Measurements from ENCODE around the gene TRAPPC14. TPM values are rescaled to one million over a fixed set of nuclear protein-coding genes. Genes with fewer than 3 reads are reported as not detected.
"Not testable (repeated sequence)": the region's sequence is repeated elsewhere in the genome, so short reads cannot be mapped to it uniquely, and the experiment has no call there.

TRAPPC14 gene
- total and polyA plus RNA-seq, 5 donors from 2014 or later: 2.3 to 54.6 (median 4.1) TPM

GRCh38 chr7:100192281-100192862 lies 33.8 kb upstream of the TRAPPC14 start:
- not testable (repeated sequence) for H3K36me3 Mint-ChIP-seq; H3K27ac ChIP-seq (ENCODE audit: insufficient read depth, low read length, poor library complexity, severe bottlenecking); H3K36me3 ChIP-seq (ENCODE audit: control insufficient read depth, insufficient read depth, low read length); H3K27me3 Mint-ChIP-seq; ATAC-seq (ENCODE audit: low read depth in 2 of 2); H3K4me1 ChIP-seq (ENCODE audit: control insufficient read depth, insufficient read depth, low read length, poor library complexity, severe bottlenecking); DNase-seq; H3K9me3 Mint-ChIP-seq; H3K4me3 Mint-ChIP-seq; H3K9me3 ChIP-seq (ENCODE audit: control insufficient read depth in 2 of 2, low read length in 2 of 2); H3K27me3 ChIP-seq (ENCODE audit: control insufficient read depth, insufficient read depth, low read length); H3K4me3 ChIP-seq (ENCODE audit: low read depth, low read length)
- Mint-ChIP-seq H3K27ac (peak overlapping the region in 1 of 3 donors; percentile 71), H3K4me1 (peaks cover 6 to 25% (median 11%) of the 10 kb centered on the region in 4 donors)

- Mint-ChIP-seq H3K9me3 (no peaks in the 10 kb centered on the region), H3K36me3 (no peaks in the 10 kb centered on the region), H3K4me1 (peaks cover 6 to 25% (median 10%) of the 10 kb centered on the region in 4 donors), H3K27me3 (no peaks in the 10 kb centered on the region), H3K27ac (no peak overlapping the region), H3K4me3 (no peak overlapping the region)
- no peak for DNase-seq
- ATAC-seq (ENCODE audit: low read depth in 2 of 2): no peak
- H3K27ac ChIP-seq (ENCODE audit: insufficient read depth, low read length, poor library complexity, severe bottlenecking): no peak overlapping the region
- H3K36me3 ChIP-seq (ENCODE audit: control insufficient read depth, insufficient read depth, low read length): no peaks in the 10 kb centered on the region
- no peaks in the 10 kb centered on the region for H3K9me3 ChIP-seq (ENCODE audit: control insufficient read depth in 2 of 2, low read length in 2 of 2)
- no peaks in the 10 kb centered on the region for H3K27me3 ChIP-seq (ENCODE audit: control insufficient read depth, insufficient read depth, low read length)
- no peak overlapping the region for H3K4me3 ChIP-seq (ENCODE audit: low read depth, low read length)
- H3K4me1 ChIP-seq (ENCODE audit: control insufficient read depth, insufficient read depth, low read length, poor library complexity, severe bottlenecking): no peaks in the 10 kb centered on the region
These were observed 33.3 kb upstream of the TRAPPC14 start for GRCh38 chr7:100191775-100192174.

DNA sequence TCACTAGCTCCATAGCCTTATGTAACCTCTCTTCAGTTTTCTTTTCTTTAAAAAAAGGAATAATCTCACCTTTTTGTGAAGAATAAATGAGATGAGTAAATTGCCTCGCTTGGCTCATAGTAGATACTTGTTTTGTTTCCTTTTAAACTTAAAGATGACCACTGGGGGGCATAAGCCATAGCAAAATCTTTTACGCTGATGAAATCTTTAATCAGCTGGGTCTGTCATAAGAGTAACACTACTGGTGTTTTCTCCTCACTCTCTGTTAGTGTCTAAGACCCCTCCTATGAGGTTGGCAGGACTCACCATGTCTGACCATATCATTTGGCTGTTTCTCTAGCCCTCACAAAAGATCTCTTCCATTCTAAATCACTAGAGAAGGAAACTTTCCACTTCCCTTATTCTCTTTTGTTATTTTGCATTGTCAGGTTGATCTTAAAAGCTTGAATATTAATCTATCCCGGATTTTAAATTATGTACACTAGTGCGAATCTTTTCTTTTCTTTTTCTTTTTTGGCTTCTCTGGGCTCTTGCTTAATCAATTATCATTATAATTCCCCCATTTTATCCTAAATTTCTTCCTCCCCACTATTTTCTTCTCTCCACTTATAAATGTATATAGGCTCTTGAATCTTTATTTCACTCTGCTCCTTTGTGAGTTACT lies 31.7 kb upstream of the TRAPPC14 start:
- Histone ChIP-seq H3K9me3 (ENCODE audit: control insufficient read depth in 2 of 2, low read length in 2 of 2) (no peaks in the 10 kb centered on the region), H3K36me3 (ENCODE audit: control insufficient read depth, insufficient read depth, low read length) (no peaks in the 10 kb centered on the region), H3K4me3 (ENCODE audit: low read depth, low read length) (no peak overlapping the region), H3K4me1 (ENCODE audit: control insufficient read depth, insufficient read depth, low read length, poor library complexity, severe bottlenecking) (no peaks in the 10 kb centered on the region), H3K27me3 (ENCODE audit: control insufficient read depth, insufficient read depth, low read length) (no peaks in the 10 kb centered on the region), H3K27ac (ENCODE audit: insufficient read depth, low read length, poor library complexity, severe bottlenecking) (no peak overlapping the region)
- DNase-seq (peak in 2 of 3 donors; percentile 67 to 77), ATAC-seq (ENCODE audit: low read depth in 2 of 2) (peak; percentile 83 to 87)
- peak overlapping the region; percentile 45 to 84 (median 83) for H3K27ac Mint-ChIP-seq
- H3K27me3 Mint-ChIP-seq: no peaks in the 10 kb centered on the region
- peaks cover 9 to 25% (median 10%) of the 10 kb centered on the region in 4 donors for H3K4me1 Mint-ChIP-seq
- no peaks in the 10 kb centered on the region for H3K9me3 Mint-ChIP-seq
- H3K36me3 Mint-ChIP-seq: no peaks in the 10 kb centered on the region
- no peak overlapping the region for H3K4me3 Mint-ChIP-seq

DNA sequence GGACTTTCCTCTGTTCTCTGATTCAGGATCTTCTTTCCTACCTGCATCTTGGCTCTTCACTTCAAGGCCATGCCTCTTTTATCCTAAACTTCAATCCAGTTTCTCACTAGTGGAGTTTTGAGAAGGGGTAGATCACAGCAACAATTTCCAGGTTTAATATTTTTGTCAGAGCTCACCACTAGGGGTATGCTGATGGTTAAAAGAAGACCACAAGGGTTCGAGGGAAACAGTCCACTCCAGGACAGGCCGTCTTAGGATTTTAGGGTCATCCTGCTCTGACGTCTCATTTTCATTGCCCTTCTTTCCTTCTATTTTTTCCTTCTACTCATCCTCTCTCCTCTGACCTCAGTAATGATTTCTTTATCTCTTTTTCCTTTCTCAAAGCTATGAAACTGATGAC lies 30.5 kb upstream of the TRAPPC14 start:
- Mint-ChIP-seq H3K4me1 (peaks cover 9 to 25% (median 10%) of the 10 kb centered on the region in 4 donors), H3K4me3 (no peak overlapping the region), H3K9me3 (no peaks in the 10 kb centered on the region), H3K27me3 (no peaks in the 10 kb centered on the region), H3K36me3 (no peaks in the 10 kb centered on the region), H3K27ac (peak overlapping the region in 1 of 3 donors; percentile 84)
- H3K27me3 ChIP-seq (ENCODE audit: control insufficient read depth, insufficient read depth, low read length): no peaks in the 10 kb centered on the region
- ATAC-seq (ENCODE audit: low read depth in 2 of 2) (no peak), DNase-seq (no peak)
- H3K36me3 ChIP-seq (ENCODE audit: control insufficient read depth, insufficient read depth, low read length): no peaks in the 10 kb centered on the region
- H3K9me3 ChIP-seq (ENCODE audit: control insufficient read depth in 2 of 2, low read length in 2 of 2): no peaks in the 10 kb centered on the region
- H3K4me1 ChIP-seq (ENCODE audit: control insufficient read depth, insufficient read depth, low read length, poor library complexity, severe bottlenecking): no peaks in the 10 kb centered on the region
- no peak overlapping the region for H3K27ac ChIP-seq (ENCODE audit: insufficient read depth, low read length, poor library complexity, severe bottlenecking)
- H3K4me3 ChIP-seq (ENCODE audit: low read depth, low read length): no peak overlapping the region

GRCh38 chr7:100185726-100186125 lies 27.2 kb upstream of the TRAPPC14 start:
- Mint-ChIP-seq H3K27me3 (peaks cover 2% of the 10 kb centered on the region), H3K36me3 (no peaks in the 10 kb centered on the region), H3K4me1 (peaks cover 19 to 36% (median 23%) of the 10 kb centered on the region in 4 donors), H3K27ac (no peak overlapping the region), H3K4me3 (no peak overlapping the region), H3K9me3 (peaks cover 0 to 6% (median 0%) of the 10 kb centered on the region in 7 donors)
- H3K27me3 ChIP-seq (ENCODE audit: control insufficient read depth, insufficient read depth, low read length): no peaks in the 10 kb centered on the region
- H3K36me3 ChIP-seq (ENCODE audit: control insufficient read depth, insufficient read depth, low read length): no peaks in the 10 kb centered on the region
- H3K27ac ChIP-seq (ENCODE audit: insufficient read depth, low read length, poor library complexity, severe bottlenecking): no peak overlapping the region
- no peak for DNase-seq
- H3K4me3 ChIP-seq (ENCODE audit: low read depth, low read length): no peak overlapping the region
- ATAC-seq (ENCODE audit: low read depth in 2 of 2): no peak
- peaks cover 3% of the 10 kb centered on the region for H3K4me1 ChIP-seq (ENCODE audit: control insufficient read depth, insufficient read depth, low read length, poor library complexity, severe bottlenecking)
- H3K9me3 ChIP-seq (ENCODE audit: control insufficient read depth in 2 of 2, low read length in 2 of 2): no peaks in the 10 kb centered on the region

GRCh38 chr7:100183090-100183489 lies 24.6 kb upstream of the TRAPPC14 start:
- not testable (repeated sequence) for H3K27me3 Mint-ChIP-seq; ATAC-seq (ENCODE audit: low read depth in 2 of 2); DNase-seq; H3K9me3 Mint-ChIP-seq; H3K36me3 ChIP-seq (ENCODE audit: control insufficient read depth, insufficient read depth, low read length); H3K27me3 ChIP-seq (ENCODE audit: control insufficient read depth, insufficient read depth, low read length); H3K36me3 Mint-ChIP-seq; H3K27ac ChIP-seq (ENCODE audit: insufficient read depth, low read length, poor library complexity, severe bottlenecking); H3K4me3 ChIP-seq (ENCODE audit: low read depth, low read length); H3K9me3 ChIP-seq (ENCODE audit: control insufficient read depth in 2 of 2, low read length in 2 of 2)
- Mint-ChIP-seq H3K4me1 (peaks cover 16 to 43% (median 25%) of the 10 kb centered on the region in 4 donors), H3K4me3 (peak overlapping the region in 1 of 4 donors; percentile 65), H3K27ac (peak overlapping the region in 1 of 3 donors; percentile 76)
- H3K4me1 ChIP-seq (ENCODE audit: control insufficient read depth, insufficient read depth, low read length, poor library complexity, severe bottlenecking): peaks cover 15% of the 10 kb centered on the region

DNA sequence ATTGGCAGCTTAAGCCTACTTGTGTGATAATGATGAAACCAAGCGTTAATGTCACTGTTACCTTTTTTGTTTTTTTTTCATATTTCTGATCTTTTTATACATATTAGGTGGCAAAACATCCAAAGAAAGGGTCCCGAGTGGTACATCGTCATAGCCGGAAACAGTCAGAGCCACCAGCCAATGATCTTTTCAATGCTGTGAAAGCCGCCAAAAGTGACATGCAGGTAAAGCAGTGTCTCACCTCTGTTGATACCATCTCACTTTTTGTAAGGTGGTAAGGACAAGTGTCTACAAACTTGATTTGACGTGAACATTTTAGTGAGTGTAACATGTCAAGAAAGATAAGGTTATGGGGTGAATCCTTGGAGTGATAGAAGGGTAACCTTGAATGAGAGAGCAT lies 24.1 kb upstream of the TRAPPC14 start:
- H3K4me1 ChIP-seq (ENCODE audit: control insufficient read depth, insufficient read depth, low read length, poor library complexity, severe bottlenecking): peaks cover 19% of the 10 kb centered on the region
- H3K27me3 Mint-ChIP-seq; ATAC-seq (ENCODE audit: low read depth in 2 of 2); H3K9me3 Mint-ChIP-seq; H3K27me3 ChIP-seq (ENCODE audit: control insufficient read depth, insufficient read depth, low read length); H3K36me3 Mint-ChIP-seq; H3K4me3 ChIP-seq (ENCODE audit: low read depth, low read length); H3K9me3 ChIP-seq (ENCODE audit: control insufficient read depth in 2 of 2, low read length in 2 of 2); H3K27ac ChIP-seq (ENCODE audit: insufficient read depth, low read length, poor library complexity, severe bottlenecking); H3K36me3 ChIP-seq (ENCODE audit: control insufficient read depth, insufficient read depth, low read length): not testable (repeated sequence)
- H3K4me3 Mint-ChIP-seq: peak overlapping the region in 2 of 4 donors; percentile 57 to 65
- H3K27ac Mint-ChIP-seq: peak overlapping the region in 2 of 3 donors; percentile 65 to 76
- DNase-seq: peak in 1 of 3 donors; percentile 48
- peaks cover 16 to 47% (median 25%) of the 10 kb centered on the region in 4 donors for H3K4me1 Mint-ChIP-seq

- not testable (repeated sequence) for ATAC-seq (ENCODE audit: low read depth in 2 of 2); H3K9me3 ChIP-seq (ENCODE audit: control insufficient read depth in 2 of 2, low read length in 2 of 2); H3K36me3 ChIP-seq (ENCODE audit: control insufficient read depth, insufficient read depth, low read length); H3K36me3 Mint-ChIP-seq; H3K9me3 Mint-ChIP-seq; DNase-seq; H3K27me3 ChIP-seq (ENCODE audit: control insufficient read depth, insufficient read depth, low read length); H3K4me3 ChIP-seq (ENCODE audit: low read depth, low read length)
- H3K27me3 Mint-ChIP-seq: peaks cover 13% of the 10 kb centered on the region
- peaks cover 12 to 70% (median 34%) of the 10 kb centered on the region in 4 donors for H3K4me1 Mint-ChIP-seq
- peak overlapping the region; percentile 29 to 89 (median 77) for H3K4me3 Mint-ChIP-seq
- H3K27ac ChIP-seq (ENCODE audit: insufficient read depth, low read length, poor library complexity, severe bottlenecking): peak overlapping the region; percentile 31
- peak overlapping the region in 1 of 3 donors; percentile 82 for H3K27ac Mint-ChIP-seq
- H3K4me1 ChIP-seq (ENCODE audit: control insufficient read depth, insufficient read depth, low read length, poor library complexity, severe bottlenecking): peaks cover 27% of the 10 kb centered on the region
These were observed 21.6 kb upstream of the TRAPPC14 start for GRCh38 chr7:100180084-100180483.
